GM18519 (cell line): ENCODE data around the gene CKAP2L.

ENCODE experiments used
- ATAC-seq: cut with Tn5 transposase; IDR thresholded peaks from one replicate; pipeline ENCODE4 v1.9.1; 2021; ENCODE audit warnings: mild to moderate bottlenecking, moderate library complexity; ENCODE audit not compliant: unreplicated experiment, low FRiP score

The CKAP2L gene

DNA sequence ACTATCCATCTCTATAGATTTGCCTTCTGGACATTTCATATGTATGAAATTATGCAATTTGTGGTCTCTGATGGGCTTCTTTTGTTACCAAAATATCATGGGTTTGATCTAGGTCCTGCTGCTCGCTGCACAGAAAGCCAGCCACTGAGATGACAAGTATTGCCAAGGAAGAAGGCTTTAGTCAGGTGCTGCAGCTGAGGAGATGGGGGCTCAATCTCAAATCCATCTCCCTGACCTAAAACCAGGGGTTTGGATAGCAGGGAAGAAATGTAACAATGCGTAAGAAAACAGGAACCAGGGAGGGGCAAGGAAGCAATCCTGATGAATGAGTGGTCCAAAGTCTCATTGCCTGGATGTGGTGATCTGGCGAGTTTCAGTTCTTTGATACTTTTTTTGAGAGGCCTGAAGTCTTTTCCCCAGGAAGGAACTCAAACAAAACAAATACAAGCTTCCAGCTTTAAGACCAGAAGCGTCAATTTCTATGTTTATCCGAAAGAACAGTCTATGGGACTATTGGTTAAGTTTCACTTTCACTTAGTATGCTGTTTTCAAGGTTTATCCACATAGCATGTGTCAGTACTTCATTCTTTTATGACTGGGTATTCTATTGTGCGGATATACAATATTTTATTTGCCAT is 3.4 kb upstream of the CKAP2L start:
- ATAC-seq = no peak

DNA sequence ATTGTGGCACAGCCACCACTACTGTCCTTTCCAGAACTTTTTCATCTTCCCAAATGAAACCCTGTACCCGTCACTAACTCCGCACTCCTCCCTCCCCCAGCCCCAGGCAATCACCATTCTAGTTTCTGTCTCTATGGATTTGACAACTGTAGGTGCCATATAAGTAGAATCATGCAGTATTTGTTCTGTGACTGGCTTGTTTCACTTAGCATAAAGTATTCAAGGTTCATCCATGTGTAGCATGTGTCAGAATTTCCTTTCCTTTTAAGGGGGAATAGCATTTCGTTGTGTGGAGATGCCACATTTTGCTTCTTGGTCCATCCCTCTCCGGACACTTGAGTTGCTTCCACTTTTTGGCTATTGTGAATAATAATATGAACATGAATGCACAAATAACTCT is 842 bp upstream of the CKAP2L start:
- ATAC-seq = no peak

DNA sequence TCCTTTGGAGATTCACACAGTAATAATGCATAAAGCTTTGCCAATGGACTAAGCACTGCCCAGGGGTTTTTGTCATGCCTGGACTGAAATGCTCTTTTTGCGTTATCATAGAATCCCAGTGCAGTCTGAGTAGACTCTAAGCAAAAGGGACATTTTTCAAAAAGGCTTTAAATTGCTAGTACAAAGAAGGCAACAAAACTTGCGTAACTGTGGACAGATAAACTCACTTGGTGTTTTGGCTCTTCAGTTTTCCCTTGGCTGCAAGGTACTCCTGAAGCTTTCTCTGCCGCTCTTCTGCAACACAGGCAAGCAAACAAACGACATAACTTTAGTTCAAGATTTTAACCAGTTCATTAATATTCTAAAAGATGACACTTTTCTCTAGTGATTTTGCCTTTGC is 2.1 kb downstream of the CKAP2L start:
- ATAC-seq = no peak

DNA sequence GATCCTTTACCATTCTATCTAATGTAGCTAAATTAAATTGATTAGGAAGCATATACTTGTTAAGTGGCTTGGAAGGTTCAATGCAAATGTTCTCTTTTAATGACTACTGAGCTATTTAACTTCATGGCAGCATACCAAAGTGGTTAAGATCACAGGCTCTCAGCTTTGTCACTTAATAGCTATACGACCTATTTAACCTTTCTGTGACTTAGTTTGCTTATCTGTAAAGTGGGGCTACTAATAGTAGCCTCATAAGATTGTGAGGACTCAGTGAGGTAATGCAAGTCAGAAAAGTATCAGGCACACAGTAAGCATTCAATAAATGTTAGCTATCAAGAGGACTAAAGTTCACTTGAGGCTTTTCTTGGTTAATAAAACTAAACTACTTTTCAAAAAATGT is 4.3 kb downstream of the CKAP2L start:
- ATAC-seq = no peak

DNA sequence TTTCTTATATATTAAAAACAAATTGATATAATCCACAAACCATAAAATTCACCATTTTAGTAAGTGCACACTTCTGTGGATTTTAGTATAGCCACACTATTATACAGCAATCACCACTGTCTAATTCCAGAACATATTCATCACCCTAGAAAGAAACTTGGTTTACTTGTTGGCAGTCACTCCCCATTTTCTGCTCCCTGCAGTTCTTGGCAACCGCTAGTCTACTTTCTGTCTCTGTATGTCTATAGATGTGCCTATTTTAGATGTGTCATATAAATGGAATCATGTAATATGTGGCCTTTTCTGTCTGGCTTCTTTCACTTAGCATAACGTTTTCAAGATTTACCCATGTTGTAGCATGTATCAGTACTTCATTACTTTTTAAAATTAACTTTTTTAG is 5.7 kb downstream of the CKAP2L start:
- ATAC-seq = no peak

DNA sequence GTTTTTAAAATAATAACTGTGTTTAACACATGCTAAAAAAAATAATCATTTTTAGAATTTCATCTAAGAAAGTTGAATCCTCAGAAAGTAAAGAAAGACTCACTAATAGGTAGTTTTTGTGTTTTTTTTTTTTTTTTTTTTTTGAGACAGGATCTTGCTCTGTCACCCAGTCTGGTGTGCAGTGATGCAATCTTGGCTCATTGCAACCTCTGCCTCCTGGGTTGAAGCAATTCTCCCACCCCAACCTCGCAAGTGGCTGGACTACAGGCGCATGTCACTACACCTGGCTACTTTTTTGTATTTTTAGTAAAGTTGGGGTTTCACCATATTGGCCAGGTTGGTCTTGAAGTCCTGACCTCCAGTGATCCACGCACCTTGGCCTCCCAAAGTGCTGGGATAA is 7.1 kb downstream of the CKAP2L start:
- ATAC-seq = no peak

DNA sequence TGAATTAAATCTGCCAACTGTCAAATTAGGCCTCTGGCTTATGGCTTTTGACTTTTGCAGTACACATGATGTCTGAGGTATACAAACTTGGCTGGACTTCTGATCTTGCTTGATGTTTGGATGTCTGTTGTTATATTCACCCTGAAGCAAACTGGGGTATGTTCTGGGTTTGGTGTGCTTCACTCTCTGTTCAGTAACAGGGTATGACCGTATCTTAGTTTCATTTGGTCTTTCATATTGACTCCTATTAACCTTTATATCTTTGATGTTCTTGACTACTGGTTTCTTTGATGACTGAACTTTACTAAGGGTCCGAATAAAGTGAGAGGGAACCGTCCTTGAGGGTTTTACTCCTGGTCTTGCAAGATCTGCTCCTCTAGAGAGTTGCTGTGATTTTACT is 8.2 kb downstream of the CKAP2L start:
- no peak for ATAC-seq

DNA sequence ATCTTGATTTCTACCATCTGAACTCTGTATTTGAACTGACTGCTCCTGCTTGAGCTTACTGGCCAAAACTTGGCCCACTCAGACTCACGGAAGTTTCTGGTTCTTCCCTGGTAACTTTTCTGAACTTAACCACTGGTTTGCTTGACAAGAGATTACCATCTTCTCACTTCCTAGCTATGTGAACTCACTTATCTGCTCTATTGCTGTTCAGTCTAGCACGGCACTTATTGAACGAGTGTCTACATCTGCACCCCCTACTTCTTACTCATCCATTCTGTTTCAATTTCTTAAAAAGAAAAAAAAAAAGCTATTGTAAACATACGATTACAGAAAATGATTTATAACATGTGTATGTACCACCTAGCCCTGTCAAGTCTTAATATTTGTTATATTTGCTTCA is 9.0 kb downstream of the CKAP2L start:
- no peak for ATAC-seq

DNA sequence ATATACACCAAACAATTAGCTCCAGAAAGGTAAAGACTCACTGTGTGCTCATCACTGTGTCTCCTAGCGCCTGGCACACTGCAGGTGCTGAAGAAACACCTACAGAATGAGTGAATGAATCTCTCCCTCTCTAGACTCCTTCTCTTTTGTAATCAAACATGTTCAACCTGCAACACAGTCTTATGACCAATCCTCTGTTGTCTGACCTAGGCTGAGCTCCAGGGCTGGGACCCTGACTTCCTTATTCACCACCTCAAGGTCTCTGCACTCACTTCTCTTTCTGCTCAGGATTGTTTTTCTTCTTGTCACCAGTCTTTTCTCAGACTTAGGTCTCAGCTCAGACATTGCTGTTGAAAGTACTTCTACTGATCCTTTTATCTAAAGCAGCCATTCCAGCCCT is 9.8 kb downstream of the CKAP2L start:
- ATAC-seq = no peak

DNA sequence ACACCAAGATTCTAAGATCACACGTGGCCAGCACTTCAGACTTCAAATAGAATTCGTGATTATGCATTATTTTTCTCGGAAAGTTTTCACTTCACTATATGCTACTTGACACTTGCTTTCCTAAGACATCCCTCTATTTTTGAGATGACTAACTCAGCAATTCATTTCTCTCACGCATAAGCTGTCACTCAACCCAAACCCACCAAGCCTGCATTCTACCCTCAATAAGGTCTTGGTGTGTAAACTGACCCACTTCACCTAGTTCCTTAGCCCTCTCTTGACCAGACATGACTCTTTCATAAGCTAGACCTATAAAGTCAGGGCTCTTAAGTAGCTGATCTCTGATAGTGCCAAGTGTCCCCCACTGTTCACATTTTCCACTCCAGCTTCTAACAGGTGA is 11.7 kb downstream of the CKAP2L start:
- no peak for ATAC-seq

DNA sequence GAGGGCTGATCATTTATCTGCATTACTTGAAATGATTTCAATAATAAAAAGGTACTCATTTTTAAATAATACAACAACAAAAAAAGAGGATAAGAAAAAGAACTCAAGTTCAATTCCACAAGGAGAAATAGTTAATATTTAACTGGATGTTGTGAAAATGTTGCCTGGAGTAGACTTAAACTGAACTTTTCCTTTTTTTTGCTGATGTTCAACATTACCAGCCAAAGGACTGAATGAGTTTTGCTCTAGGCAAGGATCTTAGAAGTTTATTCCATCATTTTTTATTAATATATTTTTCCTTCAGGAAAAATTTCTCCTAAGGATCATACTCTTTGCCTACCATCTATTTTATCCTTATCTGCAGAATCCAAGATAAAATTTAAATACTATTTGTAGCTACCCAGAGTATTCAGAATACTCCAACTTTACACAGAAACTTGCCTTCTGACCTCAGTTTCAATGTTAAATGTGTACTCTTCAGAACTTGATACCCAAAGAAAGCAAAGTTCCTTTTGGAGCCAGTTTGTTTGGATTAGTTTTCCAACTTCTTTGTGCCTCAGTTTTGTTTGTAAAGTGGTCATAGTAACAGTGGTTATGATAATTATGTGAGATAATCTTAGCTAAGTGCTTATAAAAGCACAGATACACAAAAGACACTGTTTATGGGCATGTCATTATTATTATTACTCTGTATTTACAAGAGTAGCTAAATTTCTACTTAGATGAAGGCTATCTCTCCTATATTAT is 12.8 kb downstream of the CKAP2L start:
- no peak for ATAC-seq

DNA sequence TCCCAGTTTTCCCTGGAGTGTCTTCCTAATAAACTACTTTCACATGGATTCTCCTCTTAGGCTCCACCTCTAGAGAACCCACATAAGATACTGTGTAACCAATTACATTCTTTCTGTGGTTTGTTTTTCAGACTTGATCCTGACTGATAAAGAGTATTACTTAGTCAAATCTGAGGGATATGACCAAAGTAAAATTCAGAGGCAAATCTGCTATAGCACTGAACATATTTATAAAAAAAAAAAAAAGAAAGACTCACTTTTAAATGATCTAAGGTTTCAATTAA is 13.9 kb downstream of the CKAP2L start:
- no peak for ATAC-seq

DNA sequence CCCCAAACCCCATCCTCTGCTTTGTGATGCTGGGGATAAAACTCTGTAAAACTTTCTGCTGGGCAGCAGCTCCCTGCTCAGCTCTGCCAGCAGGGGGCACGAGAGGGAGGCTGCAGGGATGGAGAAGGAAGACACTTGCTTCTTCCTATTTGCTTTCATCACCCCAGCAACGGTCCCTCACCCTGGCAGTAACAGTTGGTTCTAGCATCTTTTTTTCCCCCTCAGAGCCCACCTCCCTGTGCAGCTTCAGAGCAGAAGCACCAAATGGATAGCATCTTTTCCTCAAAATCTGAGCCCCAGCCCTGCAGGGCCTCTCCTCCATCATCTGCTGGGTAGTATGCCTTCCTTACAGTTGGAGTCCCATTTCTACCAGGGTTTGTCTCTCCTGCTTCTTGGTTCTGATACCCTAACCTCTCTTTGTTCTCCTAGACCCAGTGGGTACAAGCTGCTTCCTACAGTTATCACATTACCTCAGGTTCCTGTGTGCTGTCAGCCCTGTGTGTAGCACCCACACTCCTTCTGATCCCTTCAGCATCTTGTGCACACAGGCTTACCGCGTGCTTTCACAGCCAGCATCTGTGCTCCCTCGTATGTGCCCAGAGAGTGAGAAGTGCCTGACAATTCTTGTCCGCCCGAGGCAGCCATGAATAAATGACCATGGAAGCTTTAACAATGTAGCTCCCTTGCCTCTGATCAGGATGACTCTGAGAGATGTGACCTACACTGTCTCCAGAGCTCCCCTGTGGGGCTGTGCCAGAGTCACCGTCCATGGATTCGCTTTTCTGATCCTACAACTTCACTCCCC is 14.5 kb downstream of the CKAP2L start:
- ATAC-seq = peak; percentile 64

DNA sequence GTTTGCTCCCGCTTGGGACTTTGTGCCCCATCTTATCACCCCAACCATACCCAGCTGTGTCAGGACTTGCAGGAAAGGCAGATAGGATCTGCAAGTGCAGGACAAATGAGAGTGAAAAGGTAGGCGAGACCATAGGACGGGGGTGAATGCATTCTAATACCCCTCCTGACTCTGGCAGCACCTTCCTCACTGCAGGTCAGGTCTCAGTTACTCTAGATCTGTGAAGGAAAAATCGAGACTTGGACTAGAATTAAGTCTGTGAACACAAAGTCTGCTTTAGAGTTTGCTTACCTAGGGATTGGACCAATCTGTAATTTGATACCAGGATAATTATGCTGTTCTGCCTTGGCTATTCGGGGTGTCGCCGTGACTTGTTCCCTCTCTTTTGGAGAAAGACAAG is 23.9 kb downstream of the CKAP2L start:
- ATAC-seq = no peak

DNA sequence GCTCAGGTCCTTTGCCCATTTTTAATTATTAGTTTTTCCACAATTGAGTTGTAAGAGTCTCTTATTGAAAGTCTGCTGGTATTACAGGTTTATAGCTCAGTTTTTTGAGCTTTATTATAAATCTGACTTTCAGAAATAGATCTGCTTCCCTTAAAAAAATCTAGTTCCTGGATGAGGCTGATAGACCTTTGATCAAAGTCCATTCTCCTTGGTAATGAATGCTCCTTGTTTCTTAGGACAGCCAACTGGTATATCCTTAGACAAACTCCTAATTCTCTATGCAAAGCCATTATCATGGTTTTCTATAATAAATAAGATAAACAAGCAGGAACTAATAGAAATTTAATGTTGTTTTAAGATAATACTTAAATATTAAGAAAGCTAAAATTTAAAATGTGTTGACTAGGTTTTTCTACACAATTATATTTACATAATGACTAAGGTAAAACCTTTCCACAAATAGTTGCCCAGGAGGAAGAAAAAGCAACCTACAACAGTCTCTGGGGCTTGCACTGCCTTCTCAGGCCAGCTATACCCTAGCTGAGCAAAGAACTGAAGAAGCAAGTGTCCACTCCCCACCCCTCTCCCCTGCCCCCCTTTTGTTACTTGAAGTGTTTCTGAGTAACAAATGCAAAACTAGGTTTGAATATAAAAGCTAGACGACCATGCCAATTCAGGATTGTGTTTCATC is 26.7 kb downstream of the CKAP2L start:
- no peak for ATAC-seq

DNA sequence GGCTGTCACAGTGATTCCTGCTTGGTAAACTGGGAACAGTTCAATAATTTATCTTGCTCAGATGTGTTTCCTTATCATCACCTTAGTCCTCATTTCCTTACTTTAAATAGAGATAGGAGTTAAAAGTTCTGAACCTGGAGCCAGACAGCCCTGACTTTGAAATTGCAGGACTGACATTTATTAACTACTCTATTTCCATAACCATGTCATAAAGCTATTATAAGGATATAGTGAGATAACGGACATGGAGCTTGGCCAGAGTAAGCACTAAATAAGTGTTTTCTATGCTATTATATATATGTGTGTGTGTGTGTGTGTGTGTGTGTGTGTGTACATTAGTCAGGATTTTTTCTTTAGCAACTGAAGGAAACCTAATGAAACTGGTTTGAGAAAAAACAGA is 30.5 kb downstream of the CKAP2L start:
- ATAC-seq = no peak

DNA sequence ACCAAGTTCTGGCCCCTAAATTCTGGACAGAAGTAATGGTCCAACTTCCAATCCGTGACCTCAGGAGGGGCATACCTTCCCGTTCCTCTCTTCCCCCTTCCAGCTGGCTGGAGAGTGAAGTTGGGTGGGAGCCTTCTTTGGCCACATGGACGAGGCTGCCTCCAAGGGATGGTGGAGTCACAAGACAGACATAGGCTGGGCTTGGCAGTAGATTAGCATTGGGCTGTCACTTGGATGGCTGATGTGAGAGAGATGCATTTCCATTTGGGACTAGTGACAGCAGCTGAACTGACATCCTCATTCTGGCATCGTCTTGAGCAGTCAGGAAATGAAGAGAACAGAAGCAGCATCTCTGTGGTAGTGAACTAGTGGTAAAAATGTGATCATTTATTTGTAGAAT is 31.0 kb downstream of the CKAP2L start:
- no peak for ATAC-seq

DNA sequence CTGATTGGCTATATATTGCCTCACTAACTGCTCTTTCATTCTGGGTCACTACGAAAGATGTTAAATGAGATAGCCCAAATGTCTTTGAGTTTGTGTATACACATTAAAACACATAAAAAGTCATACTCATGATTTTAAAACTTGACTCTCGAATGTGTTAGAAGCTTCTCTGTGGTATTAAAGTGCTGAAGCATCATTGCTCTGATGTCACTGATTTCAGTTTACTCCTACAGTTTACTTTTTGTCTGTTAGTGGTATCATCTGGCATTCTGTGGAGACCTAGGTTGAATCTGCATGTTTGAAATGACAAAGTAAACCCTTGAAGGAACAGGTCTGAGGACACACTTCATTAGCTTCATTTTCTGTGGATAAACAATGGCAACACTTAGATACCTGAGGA is 32.9 kb downstream of the CKAP2L start:
- no peak for ATAC-seq

DNA sequence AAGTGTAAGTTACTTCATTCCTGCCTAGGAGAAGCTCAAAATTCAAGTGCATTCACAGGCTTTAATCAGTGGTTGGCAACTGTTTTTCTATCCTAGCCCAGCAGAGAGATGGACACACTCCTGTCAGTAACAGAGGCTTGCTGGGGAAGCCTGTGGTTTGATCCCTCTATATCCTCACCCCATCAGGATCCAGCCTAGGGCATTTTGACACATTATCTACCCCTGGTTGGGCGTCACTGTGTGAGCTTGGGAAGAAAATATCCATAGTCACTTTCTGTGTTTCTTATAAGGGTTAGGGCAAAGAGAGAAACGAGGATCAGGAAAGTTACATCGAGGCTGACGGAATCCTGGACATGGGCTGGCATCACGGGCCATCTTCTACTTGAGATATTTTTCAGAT is 33.6 kb downstream of the CKAP2L start:
- no peak for ATAC-seq

DNA sequence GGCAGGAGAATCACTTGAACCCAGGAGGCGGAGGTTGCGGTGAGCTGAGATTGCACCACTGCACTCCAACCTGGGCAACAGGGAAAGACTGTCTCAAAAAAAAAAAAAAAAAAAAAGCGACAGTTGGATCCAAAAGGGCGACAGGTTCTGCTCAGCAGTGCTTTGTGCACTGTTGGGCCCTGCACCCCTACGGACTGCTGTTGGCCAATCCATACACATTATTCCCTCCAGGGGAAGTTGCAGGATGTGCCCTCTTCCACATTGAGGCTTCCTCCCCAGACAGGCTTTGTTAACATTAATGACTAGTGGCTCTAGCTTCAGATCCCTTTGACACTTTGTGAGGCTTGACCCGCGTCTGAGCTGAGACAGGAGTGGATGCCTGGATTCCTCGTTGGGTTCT is 34.2 kb downstream of the CKAP2L start:
- ATAC-seq = no peak

DNA sequence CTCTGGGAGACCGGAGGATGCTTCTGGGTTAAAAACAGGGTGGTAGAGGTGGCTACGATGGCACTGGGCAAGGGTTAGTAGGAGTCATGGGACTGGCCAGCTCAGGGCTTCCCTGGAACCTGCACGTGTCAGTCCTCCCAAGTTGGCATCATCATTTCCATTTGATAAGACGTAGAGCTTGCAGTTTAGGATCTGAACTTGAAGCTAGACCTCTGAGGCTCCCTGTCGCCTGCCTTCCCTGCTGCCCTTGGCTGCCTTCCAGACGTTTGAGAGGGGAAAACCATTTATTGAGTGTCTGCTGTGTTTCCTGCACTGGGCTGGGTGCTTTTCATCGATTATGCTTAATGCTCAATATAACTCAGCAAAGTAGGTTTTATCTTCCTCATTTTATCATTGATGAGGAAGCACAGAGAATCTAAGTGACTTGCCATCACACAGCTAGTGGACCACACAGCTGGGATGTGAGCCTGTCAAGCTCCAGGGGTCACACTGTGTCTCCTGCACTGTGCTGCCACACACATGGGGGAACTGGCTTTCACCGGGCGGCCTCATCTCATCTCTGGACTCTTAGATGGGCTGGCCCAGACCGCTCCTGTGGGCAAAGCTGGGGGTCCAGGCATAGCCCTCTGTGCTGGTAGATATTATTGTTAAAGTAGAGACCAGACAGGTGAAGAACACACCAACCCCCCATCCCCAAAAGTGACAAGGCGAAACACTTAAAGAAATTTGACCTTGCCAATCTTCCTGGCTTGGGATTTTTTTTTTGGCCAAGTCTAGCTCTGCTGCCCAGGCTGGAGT is 35.8 kb downstream of the CKAP2L start:
- no peak for ATAC-seq
